Prostate gland (tissue), 2 donors: ENCODE results near the gene TMEM229A. TPM values are rescaled to one million over a fixed set of nuclear protein-coding genes. Genes with fewer than 3 reads are reported as not detected.
"Not testable (repeated sequence)": the region's sequence is repeated elsewhere in the genome, so short reads cannot be mapped to it uniquely, and the experiment has no call there.

Experiments used
- DNase-seq: peaks from one replicate; pipeline ENCODE4 v3.0.0-alpha.2; 2019; ENCODE audit warnings: low spot score
- H3K27ac ChIP-seq, 2 donors: fragments of 200-600 bp; sonication (generic); 2 replicates each; pipeline ENCODE4 v1.5.1; 2017 to 2019
- H3K27me3 ChIP-seq: fragments of 200-600 bp; sonication (generic); replicated peaks from 2 replicates; pipeline ENCODE4 v1.5.1; 2019; ENCODE audit not compliant: insufficient read depth
- H3K36me3 ChIP-seq, 2 donors: fragments of 200-600 bp; sonication (generic); 1 replicate in 1 of 2; 2 replicates in 1 of 2; pipeline versions ENCODE4 v1.5.1 to v1.8.1; 2017 to 2019
- H3K4me1 ChIP-seq: fragments of 200-600 bp; sonication (generic); replicated peaks from 2 replicates; pipeline ENCODE4 v1.5.1; 2019
- H3K4me3 ChIP-seq, 2 donors: fragments of 200-600 bp; sonication (generic); 2 replicates each; pipeline ENCODE4 v1.5.1; 2017 to 2019
- H3K9me3 ChIP-seq: fragments of 200-600 bp; sonication (generic); 2 replicates; pipeline ENCODE4 v1.5.1; 2017
- CTCF ChIP-seq, 4 experiments: fragments of 200-600 bp in 2 of 4; fragments of 450-650 bp in 2 of 4; sonication (generic) in 2 of 4; IDR thresholded peaks; 1 replicate in 3 of 4; 2 replicates in 1 of 4; pipeline ENCODE4 v1.5.1; 2016 to 2019; ENCODE audit warnings: antibody characterized with exemption in 4 of 4, mild to moderate bottlenecking in 2 of 4, moderate library complexity in 2 of 4
- POLR2A ChIP-seq: fragments of 450-650 bp; IDR thresholded peaks from one replicate; pipeline ENCODE4 v1.6.1; 2016; ENCODE audit warnings: antibody characterized with exemption, mild to moderate bottlenecking
- POLR2AphosphoS5 ChIP-seq: sonication (generic); formaldehyde crosslinking; IDR thresholded peaks from one replicate; pipeline ENCODE4 v1.6.1; 2017; ENCODE audit warnings: antibody characterized with exemption
- WGBS: methylation state at CpG from one replicate; pipeline ENCODE4 v1.1.5; 2018; 5-methylcytosine and 5-hydroxymethylcytosine counted together
- intact Hi-C: fragments of 100-400 bp; cut with DNase I; formaldehyde crosslinking; loops from one replicate; pipeline ENCODE4 v1.14.2; 2022
- total RNA-seq, 2 donors: library from RNA; depleted of rRNA; stranded (reverse); fragments of >200 nt; gene quantifications; one replicate each; pipeline ENCODE4 v1.1.0, GENCODE V29; 2016

TMEM229A gene
- total RNA-seq, result 10 to 100 TPM in 1 of 2 donors, not detected in 1; 51.7 TPM

GRCh38 chr7:124032369-124033094 lies at the start of gene TMEM229A:
TMEM229A (minus strand) TSS chr7:124033067; CDS start chr7:124033003, 64 bp downstream.
- H3K27ac ChIP-seq, result no peak within 1 kb of the TSS
- no peaks in the 10 kb centered on the region for H3K9me3 ChIP-seq
- WGBS, result under 1% methylated on average over 32 of the region's 87 CpGs
- no peaks in the 10 kb centered on the region for H3K36me3 ChIP-seq
- no peak for TF ChIP-seq POLR2A
- no peak for TF ChIP-seq CTCF (IDR thresholded peaks at IDR 0.05)
- peak; percentile 8 for DNase-seq
- intact Hi-C loops, result no loop called here
- H3K4me1 ChIP-seq, result no peaks in the 10 kb centered on the region
- H3K4me3 ChIP-seq, result peak within 1 kb of the TSS; percentile 27 to 34
- H3K27me3 ChIP-seq, result peaks cover 3% of the 10 kb centered on the region

GRCh38 chr7:124082234-124082633 lies 49.4 kb upstream of the TMEM229A start:
- DNase-seq, H3K27ac ChIP-seq, intact Hi-C loops, H3K9me3 ChIP-seq, H3K4me3 ChIP-seq, H3K36me3 ChIP-seq, H3K4me1 ChIP-seq, H3K27me3 ChIP-seq: not testable (repeated sequence)
- WGBS, result 97% methylated on average over 8 of the region's 8 CpGs

DNA sequence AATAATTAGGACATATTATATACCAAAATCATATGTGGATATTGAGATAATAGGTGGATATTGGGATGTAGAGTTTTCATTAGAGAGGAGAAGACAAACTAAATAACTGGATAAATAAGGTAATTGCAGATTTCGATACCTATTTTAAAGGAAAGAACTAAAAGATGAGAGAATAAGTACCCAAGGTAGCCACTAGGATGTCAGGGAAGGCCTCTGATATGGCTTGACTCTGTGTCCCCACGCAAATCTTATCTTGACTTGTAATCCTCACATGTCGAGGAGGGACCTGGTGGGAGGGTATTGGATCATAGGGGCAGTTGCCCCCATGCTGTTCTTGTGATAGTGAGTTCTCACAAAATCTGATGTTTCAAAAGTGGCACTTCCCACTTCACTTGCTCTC lies 44.7 kb upstream of the TMEM229A start:
- no peaks in the 10 kb centered on the region for H3K4me1 ChIP-seq
- no peak for TF ChIP-seq POLR2AphosphoS5
- TF ChIP-seq POLR2A, result no peak
- TF ChIP-seq CTCF (IDR thresholded peaks at IDR 0.05), result peak in 1 of 4 experiments; percentile 8
- intact Hi-C loops, result no loop called here
- WGBS, result 58% methylated on average over 3 of the region's 3 CpGs
- no peaks in the 10 kb centered on the region for H3K9me3 ChIP-seq
- H3K4me3 ChIP-seq, result no peak overlapping the region
- no peak for DNase-seq
- no peaks in the 10 kb centered on the region for H3K27me3 ChIP-seq
- no peak overlapping the region for H3K27ac ChIP-seq
- no peaks in the 10 kb centered on the region for H3K36me3 ChIP-seq

DNA sequence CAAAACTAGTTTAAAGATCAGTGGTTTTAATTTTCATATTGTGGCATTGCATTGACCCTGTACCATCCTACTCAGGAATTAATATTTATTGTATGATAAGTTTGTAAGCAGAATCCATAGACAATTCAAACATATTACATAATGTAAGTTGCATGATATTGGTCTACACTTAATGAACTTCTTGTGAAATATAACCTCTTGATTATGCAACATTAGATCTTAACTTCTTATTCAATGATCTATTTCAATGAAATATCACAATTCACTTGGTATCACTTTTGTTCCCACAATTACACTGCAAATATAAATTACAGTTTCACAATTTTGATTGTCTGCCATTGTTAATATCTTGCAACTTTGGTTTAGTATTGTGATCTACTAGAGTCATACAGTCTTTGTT lies 44.0 kb upstream of the TMEM229A start:
- no peak overlapping the region for H3K27ac ChIP-seq
- no peak for DNase-seq
- no peaks in the 10 kb centered on the region for H3K27me3 ChIP-seq
- no peaks in the 10 kb centered on the region for H3K4me1 ChIP-seq
- no peaks in the 10 kb centered on the region for H3K36me3 ChIP-seq
- TF ChIP-seq POLR2A, result no peak
- TF ChIP-seq CTCF (IDR thresholded peaks at IDR 0.05), result no peak
- TF ChIP-seq POLR2AphosphoS5, result no peak
- H3K9me3 ChIP-seq, result no peaks in the 10 kb centered on the region
- intact Hi-C loops, result no loop called here
- H3K4me3 ChIP-seq, result no peak overlapping the region

- WGBS, result 55% methylated on average over 1 of the region's 1 CpG
- H3K27me3 ChIP-seq, result no peaks in the 10 kb centered on the region
- H3K36me3 ChIP-seq, result no peaks in the 10 kb centered on the region
- DNase-seq, result no peak
- H3K4me3 ChIP-seq, result no peak overlapping the region
- no peak for TF ChIP-seq POLR2AphosphoS5
- no peak for TF ChIP-seq POLR2A
- TF ChIP-seq CTCF (IDR thresholded peaks at IDR 0.05), result no peak
- H3K4me1 ChIP-seq, result no peaks in the 10 kb centered on the region
- intact Hi-C loops, result no loop called here
- no peak overlapping the region for H3K27ac ChIP-seq
- no peaks in the 10 kb centered on the region for H3K9me3 ChIP-seq
These were observed 41.1 kb upstream of the TMEM229A start for GRCh38 chr7:124074007-124074406.
